Neural cell (in vitro differentiated cells): ENCODE measurements around the gene ANKS1B.
"Not testable (repeated sequence)": the region's sequence is repeated elsewhere in the genome, so short reads cannot be mapped to it uniquely, and the experiment has no call there.

Experiments used
- CTCF ChIP-seq: fragments of 450-650 bp; IDR thresholded peaks from 2 replicates; pipeline ENCODE4 v1.5.1; 2014; ENCODE audit warnings: antibody characterized with exemption, mild to moderate bottlenecking, moderate library complexity; ENCODE audit not compliant: poor library complexity, severe bottlenecking
- EP300 ChIP-seq: fragments of 450-650 bp; conservative IDR thresholded peaks from 2 replicates; pipeline ENCODE4 v1.6.1; 2014; ENCODE audit warnings: antibody characterized with exemption, mild to moderate bottlenecking, moderate library complexity; ENCODE audit not compliant: poor library complexity, severe bottlenecking
- EZH2 ChIP-seq: fragments of 200-600, 300-800 bp; shearing (Covaris generic), sonication (generic); IDR thresholded peaks from 2 replicates; pipeline ENCODE4 v1.6.1; 2014; ENCODE audit warnings: antibody characterized with exemption, low read length, borderline replicate concordance, mild to moderate bottlenecking; ENCODE audit not compliant: insufficient read depth, poor library complexity, severe bottlenecking
- MXI1 ChIP-seq: fragments of 450-650 bp; conservative IDR thresholded peaks from 2 replicates; pipeline ENCODE4 v1.6.1; 2014; ENCODE audit warnings: antibody characterized with exemption, mild to moderate bottlenecking; ENCODE audit not compliant: poor library complexity, severe bottlenecking
- POLR2AphosphoS5 ChIP-seq: IDR thresholded peaks from 2 replicates; pipeline ENCODE4 v1.6.1; 2012
- RAD21 ChIP-seq: fragments of 450-650 bp; conservative IDR thresholded peaks from 2 replicates; pipeline ENCODE4 v1.6.1; 2014; ENCODE audit warnings: antibody characterized with exemption, mild to moderate bottlenecking, moderate library complexity
- TAF1 ChIP-seq: IDR thresholded peaks from 2 replicates; pipeline ENCODE4 v1.6.1; 2012; ENCODE audit warnings: low read depth

- not testable (repeated sequence) for TF ChIP-seq EP300, CTCF, MXI1, TAF1, EZH2, POLR2AphosphoS5, RAD21
These were observed 186.8 kb downstream of the ANKS1B start for GRCh38 chr12:99797931-99798330.
